Measurements from ENCODE around the gene UBR1. TPM values are rescaled to one million over a fixed set of nuclear protein-coding genes. Genes with fewer than 3 reads are reported as not detected.
"Not testable (repeated sequence)": the region's sequence is repeated elsewhere in the genome, so short reads cannot be mapped to it uniquely, and the experiment has no call there.

Gene UBR1
- polyA plus RNA-seq, 1 experiment: 6.5 TPM

DNA sequence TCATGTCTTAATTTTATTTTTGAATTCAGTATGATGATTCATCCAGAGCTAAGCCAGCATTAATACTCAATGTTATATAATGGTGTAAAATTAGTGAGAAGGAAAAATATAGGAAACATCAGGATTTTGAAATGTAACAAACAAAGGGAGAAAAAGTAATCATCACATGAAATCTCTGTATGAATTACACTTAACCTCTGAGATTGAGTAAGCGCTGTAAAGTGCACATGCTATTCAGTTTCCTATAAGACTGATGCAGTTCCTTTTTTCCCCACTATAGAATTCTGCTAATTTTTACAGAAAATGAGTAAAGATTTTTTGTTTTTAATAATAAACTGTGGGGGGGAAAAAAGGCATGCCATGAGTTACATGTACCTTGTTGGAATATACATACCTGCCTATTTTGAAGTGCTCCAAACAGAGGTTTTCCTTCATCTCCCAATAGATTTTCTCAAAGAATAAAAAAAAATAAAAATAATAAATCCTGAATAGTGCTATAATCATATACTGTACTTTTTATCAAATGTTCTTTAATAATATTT lies 121.3 kb downstream of the UBR1 start:
- Histone ChIP-seq H3K36me3 (ENCODE audit: control insufficient read depth, insufficient read depth, low read length) (peaks cover 2% of the 10 kb centered on the region; the same call in 1 of the 2 replicates), H3K27me3 (ENCODE audit: control insufficient read depth, insufficient read depth, low read length) (no peaks in the 10 kb centered on the region), H3K4me3 (ENCODE audit: low read depth, low read length) (no peak overlapping the region)
- TF ChIP-seq, protein P1, sequence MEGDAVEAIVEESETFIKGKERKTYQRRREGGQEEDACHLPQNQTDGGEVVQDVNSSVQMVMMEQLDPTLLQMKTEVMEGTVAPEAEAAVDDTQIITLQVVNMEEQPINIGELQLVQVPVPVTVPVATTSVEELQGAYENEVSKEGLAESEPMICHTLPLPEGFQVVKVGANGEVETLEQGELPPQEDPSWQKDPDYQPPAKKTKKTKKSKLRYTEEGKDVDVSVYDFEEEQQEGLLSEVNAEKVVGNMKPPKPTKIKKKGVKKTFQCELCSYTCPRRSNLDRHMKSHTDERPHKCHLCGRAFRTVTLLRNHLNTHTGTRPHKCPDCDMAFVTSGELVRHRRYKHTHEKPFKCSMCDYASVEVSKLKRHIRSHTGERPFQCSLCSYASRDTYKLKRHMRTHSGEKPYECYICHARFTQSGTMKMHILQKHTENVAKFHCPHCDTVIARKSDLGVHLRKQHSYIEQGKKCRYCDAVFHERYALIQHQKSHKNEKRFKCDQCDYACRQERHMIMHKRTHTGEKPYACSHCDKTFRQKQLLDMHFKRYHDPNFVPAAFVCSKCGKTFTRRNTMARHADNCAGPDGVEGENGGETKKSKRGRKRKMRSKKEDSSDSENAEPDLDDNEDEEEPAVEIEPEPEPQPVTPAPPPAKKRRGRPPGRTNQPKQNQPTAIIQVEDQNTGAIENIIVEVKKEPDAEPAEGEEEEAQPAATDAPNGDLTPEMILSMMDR (IDR thresholded peaks at IDR 0.05; ENCODE audit: insufficient read depth, low read depth, low read length): no peak
- ChIA-PET POLR2A (no interaction called here), CTCF (interaction anchor here (0.6 to 1.8 kb wide), 3 partner anchors 10 to 35 kb away, joined by 3 to 5 read pairs (median 3); no protein-coding TSS in a partner anchor)
- no peak for DNase-seq (ENCODE audit: low read depth)

DNA sequence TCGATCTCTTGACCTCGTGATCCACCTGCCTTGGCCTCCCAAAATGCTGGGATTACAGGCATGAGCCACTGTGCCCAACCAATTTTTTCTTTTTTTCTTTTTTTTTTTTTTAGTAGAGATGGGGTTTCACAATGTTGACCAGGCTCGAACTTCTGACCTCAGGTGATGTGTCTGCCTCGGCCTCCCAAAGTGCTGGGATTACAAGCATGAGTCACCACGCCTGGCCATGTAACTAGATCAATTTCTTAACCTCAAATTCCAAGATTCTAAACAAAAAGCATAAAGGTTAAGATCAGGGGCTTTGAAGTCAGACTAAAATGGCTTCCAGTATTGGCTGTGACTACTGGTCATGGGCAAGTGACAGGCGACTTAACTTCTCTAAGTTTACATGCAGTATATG lies 126.7 kb downstream of the UBR1 start:
- POLR2A ChIA-PET; H3K27me3 ChIP-seq (ENCODE audit: control insufficient read depth, insufficient read depth, low read length); CTCF ChIA-PET; H3K4me3 ChIP-seq (ENCODE audit: low read depth, low read length); DNase-seq (ENCODE audit: low read depth): not testable (repeated sequence)
- peaks cover 11% of the 10 kb centered on the region; the same call in 1 of the 2 replicates for H3K36me3 ChIP-seq (ENCODE audit: control insufficient read depth, insufficient read depth, low read length)

DNA sequence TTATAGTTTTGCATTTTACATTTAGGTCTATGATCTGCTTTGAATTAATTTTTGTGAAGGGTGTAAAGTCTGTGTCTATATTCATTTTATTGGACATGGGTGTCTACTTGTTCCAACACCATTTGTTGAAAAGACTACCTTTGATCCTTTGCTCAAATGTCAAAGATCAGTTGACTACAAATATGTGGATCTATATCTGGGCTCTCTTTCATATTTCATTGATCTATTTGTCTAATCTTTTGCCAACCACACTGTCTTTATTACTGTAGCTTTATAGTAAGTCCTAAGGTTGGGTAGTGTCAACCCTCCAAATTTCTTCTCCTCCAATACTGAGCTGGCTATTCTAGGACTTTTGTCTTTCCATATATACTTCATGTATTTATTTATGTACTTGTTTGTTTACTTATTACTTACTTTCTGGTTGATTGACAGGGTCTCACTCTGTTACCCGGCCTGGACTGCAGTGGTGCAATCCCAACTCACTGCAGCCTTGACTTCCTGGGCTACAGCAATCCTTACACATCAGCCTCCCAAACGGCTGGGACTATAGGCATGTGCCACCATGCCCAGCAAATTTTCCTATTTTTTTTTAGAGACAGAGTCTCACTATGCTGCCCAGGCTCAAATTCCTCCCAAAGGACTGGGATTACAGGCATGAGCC lies 131.5 kb downstream of the UBR1 start:
- no peak for DNase-seq (ENCODE audit: low read depth)
- no peak overlapping the region for H3K4me3 ChIP-seq (ENCODE audit: low read depth, low read length)
- H3K36me3 ChIP-seq (ENCODE audit: control insufficient read depth, insufficient read depth, low read length): peaks cover 11% of the 10 kb centered on the region
- TF ChIP-seq, protein P1 (IDR thresholded peaks at IDR 0.05; ENCODE audit: insufficient read depth, low read depth, low read length): no peak
- ChIA-PET CTCF (no interaction called here), POLR2A (no interaction called here)
- no peaks in the 10 kb centered on the region for H3K27me3 ChIP-seq (ENCODE audit: control insufficient read depth, insufficient read depth, low read length)

DNA sequence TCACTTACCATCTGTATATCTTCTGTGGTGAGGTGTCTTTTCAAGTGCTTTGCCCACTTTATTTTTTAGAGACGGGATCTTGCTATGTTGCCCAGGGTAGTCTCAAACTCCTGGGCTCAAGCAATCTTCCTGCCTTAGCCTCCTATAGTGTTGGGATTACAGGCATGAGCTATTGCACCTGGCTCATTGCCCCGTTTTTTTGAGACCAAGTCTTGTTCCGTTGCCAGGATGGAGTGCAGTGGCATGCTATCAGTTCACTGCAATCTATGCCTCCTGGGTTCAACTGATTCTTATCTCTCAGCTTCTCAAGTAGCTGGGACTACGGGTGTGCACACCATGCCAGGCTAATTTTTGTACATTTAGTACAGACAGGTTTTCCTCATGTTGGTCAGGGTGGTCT lies 132.7 kb downstream of the UBR1 start:
- ChIA-PET POLR2A (no interaction called here), CTCF (interaction anchor here (0.9 kb wide), 1 partner anchor 13 kb away, joined by 3 read pairs; no protein-coding TSS in a partner anchor)
- DNase-seq (ENCODE audit: low read depth): no peak
- Histone ChIP-seq H3K27me3 (ENCODE audit: control insufficient read depth, insufficient read depth, low read length) (no peaks in the 10 kb centered on the region), H3K36me3 (ENCODE audit: control insufficient read depth, insufficient read depth, low read length) (peaks cover 11% of the 10 kb centered on the region), H3K4me3 (ENCODE audit: low read depth, low read length) (no peak overlapping the region)
- TF ChIP-seq, protein P1 (IDR thresholded peaks at IDR 0.05; ENCODE audit: insufficient read depth, low read depth, low read length): no peak

DNA sequence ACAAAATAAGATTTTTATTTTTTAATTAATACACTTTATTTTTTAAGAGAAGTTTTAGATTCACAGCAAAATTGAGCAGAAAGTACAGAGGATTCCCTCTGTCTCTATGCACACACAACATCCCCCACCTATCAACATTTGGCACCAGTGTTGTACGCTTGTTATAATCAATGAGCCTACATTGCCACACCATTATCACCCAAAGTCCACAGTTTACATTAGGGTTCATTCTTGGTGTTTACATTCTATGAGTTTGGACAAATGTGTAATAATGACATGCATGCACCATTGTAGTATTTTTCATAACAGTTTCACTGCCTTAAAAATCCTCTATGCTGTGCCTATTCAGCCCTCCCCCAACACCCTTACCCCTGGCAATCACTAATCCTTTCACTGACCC lies 134.0 kb downstream of the UBR1 start:
- TF ChIP-seq, protein P1 (IDR thresholded peaks at IDR 0.05; ENCODE audit: insufficient read depth, low read depth, low read length): no peak
- DNase-seq (ENCODE audit: low read depth): no peak
- H3K36me3 ChIP-seq (ENCODE audit: control insufficient read depth, insufficient read depth, low read length): peaks cover 7% of the 10 kb centered on the region
- no peaks in the 10 kb centered on the region for H3K27me3 ChIP-seq (ENCODE audit: control insufficient read depth, insufficient read depth, low read length)
- POLR2A ChIA-PET: no interaction called here
- CTCF ChIA-PET: no interaction called here
- no peak overlapping the region for H3K4me3 ChIP-seq (ENCODE audit: low read depth, low read length)

DNA sequence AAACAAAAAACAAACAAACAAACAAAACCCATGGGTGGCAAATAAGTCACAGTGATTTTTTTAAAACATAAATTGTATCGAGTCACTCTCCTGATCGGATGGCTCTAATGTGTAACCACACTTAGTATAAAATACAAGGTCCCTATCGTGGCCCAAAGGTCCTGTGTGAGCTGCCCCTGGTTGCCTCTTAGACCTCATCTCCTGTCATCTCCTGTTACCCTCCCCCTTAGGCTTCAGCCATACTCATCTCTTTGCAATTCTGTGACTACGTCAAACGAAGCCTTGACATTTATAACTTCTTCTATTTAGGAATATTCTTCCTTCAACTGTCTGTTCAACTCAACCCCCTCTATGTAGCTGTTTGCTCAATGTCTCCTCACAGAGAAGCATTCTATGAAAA lies 141.4 kb downstream of the UBR1 start:
- Histone ChIP-seq H3K4me3 (ENCODE audit: low read depth, low read length) (no peak overlapping the region), H3K36me3 (ENCODE audit: control insufficient read depth, insufficient read depth, low read length) (peaks cover 6% of the 10 kb centered on the region), H3K27me3 (ENCODE audit: control insufficient read depth, insufficient read depth, low read length) (no peaks in the 10 kb centered on the region)
- DNase-seq (ENCODE audit: low read depth): no peak
- TF ChIP-seq, protein P1 (IDR thresholded peaks at IDR 0.05; ENCODE audit: insufficient read depth, low read depth, low read length): no peak
- ChIA-PET POLR2A (no interaction called here), CTCF (no interaction called here)

Measured in BJ (cell line).